Measurements from ENCODE around the gene LMAN2. TPM values are rescaled to one million over a fixed set of nuclear protein-coding genes. Genes with fewer than 3 reads are reported as not detected.
"Not testable (repeated sequence)": the region's sequence is repeated elsewhere in the genome, so short reads cannot be mapped to it uniquely, and the experiment has no call there.

The LMAN2 gene
- total RNA-seq, 2 donors from 2014 or later, result 72.4 to 95.7 TPM

- intact Hi-C loops (cut with DNase I), result loop anchor here in 1 of 2 donors (10.0 kb wide), 1 partner anchor 68 kb away; the partner anchor contains the start of gene MXD3
- DNase-seq (ENCODE audit: low spot score), result no peak
Observed at GRCh38 chr5:177383181-177383580, 31.7 kb upstream of the LMAN2 start.

GRCh38 chr5:177382423-177383029 is 31.1 kb upstream of the LMAN2 start:
- intact Hi-C loops (cut with DNase I), result loop anchor here in 1 of 2 donors (10.0 kb wide), 1 partner anchor 68 kb away; the partner anchor contains the start of gene MXD3

GRCh38 chr5:177380805-177381126 is 29.3 kb upstream of the LMAN2 start:
- intact Hi-C loops (cut with DNase I), result loop anchor here in 1 of 2 donors (10.0 kb wide), 1 partner anchor 66 kb away; the partner anchor contains the start of gene MXD3
- DNase-seq (ENCODE audit: low spot score), result no peak

More at GRCh38 chr5:177382423-177383029, 31.1 kb upstream of the LMAN2 start:
- DNase-seq (ENCODE audit: low spot score), result no peak

GRCh38 chr5:177378884-177379883 is 27.7 kb upstream of the LMAN2 start:
- intact Hi-C loops (cut with DNase I), result no loop called here
- DNase-seq (ENCODE audit: low spot score), result no peak

GRCh38 chr5:177377851-177378776 is 26.6 kb upstream of the LMAN2 start:
- no peak for DNase-seq (ENCODE audit: low spot score)
- intact Hi-C loops (cut with DNase I), result no loop called here

GRCh38 chr5:177376107-177376506 is 24.6 kb upstream of the LMAN2 start:
- intact Hi-C loops (cut with DNase I), result no loop called here
- DNase-seq (ENCODE audit: low spot score), result no peak

- intact Hi-C loops (cut with DNase I); DNase-seq (ENCODE audit: low spot score): not testable (repeated sequence)
Observed at GRCh38 chr5:177375516-177375915, 24.0 kb upstream of the LMAN2 start.

GRCh38 chr5:177374211-177374610 is 22.7 kb upstream of the LMAN2 start:
- intact Hi-C loops (cut with DNase I), result no loop called here
- no peak for DNase-seq (ENCODE audit: low spot score)

GRCh38 chr5:177373806-177374205 is 22.3 kb upstream of the LMAN2 start:
- intact Hi-C loops (cut with DNase I), result no loop called here
- DNase-seq (ENCODE audit: low spot score), result no peak

GRCh38 chr5:177372910-177373309 is 21.4 kb upstream of the LMAN2 start:
- intact Hi-C loops (cut with DNase I), result no loop called here
- no peak for DNase-seq (ENCODE audit: low spot score)

GRCh38 chr5:177372034-177372896 is 20.8 kb upstream of the LMAN2 start:
- intact Hi-C loops (cut with DNase I), result no loop called here
- DNase-seq (ENCODE audit: low spot score), result no peak

GRCh38 chr5:177371120-177372033 is 19.9 kb upstream of the LMAN2 start:
- no peak for DNase-seq (ENCODE audit: low spot score)
- intact Hi-C loops (cut with DNase I), result no loop called here

GRCh38 chr5:177370488-177371119 is 19.1 kb upstream of the LMAN2 start:
- intact Hi-C loops (cut with DNase I), result no loop called here
- DNase-seq (ENCODE audit: low spot score), result peak; percentile 96

- intact Hi-C loops (cut with DNase I), result no loop called here
- DNase-seq (ENCODE audit: low spot score), result no peak
Observed at GRCh38 chr5:177369645-177370440, 18.4 kb upstream of the LMAN2 start.

- intact Hi-C loops (cut with DNase I), result no loop called here
- DNase-seq (ENCODE audit: low spot score), result no peak
Observed at GRCh38 chr5:177368869-177369644, 17.6 kb upstream of the LMAN2 start.
